Measurements from ENCODE around the gene PEAR1. TPM values are rescaled to one million over a fixed set of nuclear protein-coding genes. Genes with fewer than 3 reads are reported as not detected.
A peak's percentile ranks its signal among the peaks of the same experiment; 100 is the strongest.

Gene PEAR1
- total RNA-seq, 1 donor, result 12.1 TPM

DNA sequence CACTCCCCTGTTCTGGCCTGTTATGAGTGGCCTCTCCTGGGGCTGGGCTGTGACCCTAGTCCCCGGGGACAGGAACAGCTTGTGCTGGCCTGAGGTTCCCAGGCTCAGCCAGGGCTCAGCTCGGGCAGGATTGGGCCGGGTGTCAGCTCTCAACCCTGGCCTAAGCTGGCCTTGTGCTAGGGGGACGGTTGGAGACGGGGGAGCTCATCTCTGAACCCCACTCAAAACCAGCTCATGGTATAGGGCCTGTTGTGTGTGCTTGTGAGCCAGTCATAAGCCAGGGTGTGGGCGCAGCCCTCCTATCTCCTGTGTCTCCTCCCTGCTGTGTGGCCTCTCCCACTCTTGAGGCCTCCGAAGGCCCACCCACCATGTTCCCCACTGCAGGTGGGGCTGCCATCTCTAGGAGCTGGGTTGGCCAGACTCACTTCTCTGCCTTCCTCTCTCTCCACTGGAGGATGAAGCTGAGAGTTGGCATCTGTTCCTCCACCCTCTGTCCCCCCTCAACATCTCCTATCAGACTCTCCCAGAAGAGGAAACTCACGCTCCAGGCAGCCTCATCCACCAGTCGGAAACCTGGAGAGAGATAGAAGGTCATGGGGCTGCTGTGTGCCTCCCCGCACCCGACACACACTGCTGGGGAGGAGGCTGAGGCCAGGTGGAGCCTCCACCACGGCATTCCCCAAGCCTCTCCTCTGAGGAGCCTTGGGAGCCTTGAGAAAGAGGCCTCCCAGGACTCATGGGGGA lies 1.4 kb downstream of the PEAR1 start:
- DNase-seq (ENCODE audit: low read depth), result peak; percentile 51
- TF ChIP-seq, protein P1, sequence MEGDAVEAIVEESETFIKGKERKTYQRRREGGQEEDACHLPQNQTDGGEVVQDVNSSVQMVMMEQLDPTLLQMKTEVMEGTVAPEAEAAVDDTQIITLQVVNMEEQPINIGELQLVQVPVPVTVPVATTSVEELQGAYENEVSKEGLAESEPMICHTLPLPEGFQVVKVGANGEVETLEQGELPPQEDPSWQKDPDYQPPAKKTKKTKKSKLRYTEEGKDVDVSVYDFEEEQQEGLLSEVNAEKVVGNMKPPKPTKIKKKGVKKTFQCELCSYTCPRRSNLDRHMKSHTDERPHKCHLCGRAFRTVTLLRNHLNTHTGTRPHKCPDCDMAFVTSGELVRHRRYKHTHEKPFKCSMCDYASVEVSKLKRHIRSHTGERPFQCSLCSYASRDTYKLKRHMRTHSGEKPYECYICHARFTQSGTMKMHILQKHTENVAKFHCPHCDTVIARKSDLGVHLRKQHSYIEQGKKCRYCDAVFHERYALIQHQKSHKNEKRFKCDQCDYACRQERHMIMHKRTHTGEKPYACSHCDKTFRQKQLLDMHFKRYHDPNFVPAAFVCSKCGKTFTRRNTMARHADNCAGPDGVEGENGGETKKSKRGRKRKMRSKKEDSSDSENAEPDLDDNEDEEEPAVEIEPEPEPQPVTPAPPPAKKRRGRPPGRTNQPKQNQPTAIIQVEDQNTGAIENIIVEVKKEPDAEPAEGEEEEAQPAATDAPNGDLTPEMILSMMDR (IDR thresholded peaks at IDR 0.05; ENCODE audit: insufficient read depth, low read depth, low read length), result no peak
- peak overlapping the region; percentile 65 for H3K4me3 ChIP-seq (ENCODE audit: low read depth, low read length)

- H3K4me3 ChIP-seq (ENCODE audit: low read depth, low read length), result peak overlapping the region; percentile 65
- TF ChIP-seq, protein P1 (IDR thresholded peaks at IDR 0.05; ENCODE audit: insufficient read depth, low read depth, low read length), result no peak
- peak; percentile 69 for DNase-seq (ENCODE audit: low read depth)
Measured at GRCh38 chr1:156895455-156895812, 1.9 kb downstream of the PEAR1 start.

GRCh38 chr1:156895927-156896326 lies 2.4 kb downstream of the PEAR1 start:
- H3K4me3 ChIP-seq (ENCODE audit: low read depth, low read length), result no peak overlapping the region
- TF ChIP-seq, protein P1 (IDR thresholded peaks at IDR 0.05; ENCODE audit: insufficient read depth, low read depth, low read length), result no peak
- DNase-seq (ENCODE audit: low read depth), result no peak

DNA sequence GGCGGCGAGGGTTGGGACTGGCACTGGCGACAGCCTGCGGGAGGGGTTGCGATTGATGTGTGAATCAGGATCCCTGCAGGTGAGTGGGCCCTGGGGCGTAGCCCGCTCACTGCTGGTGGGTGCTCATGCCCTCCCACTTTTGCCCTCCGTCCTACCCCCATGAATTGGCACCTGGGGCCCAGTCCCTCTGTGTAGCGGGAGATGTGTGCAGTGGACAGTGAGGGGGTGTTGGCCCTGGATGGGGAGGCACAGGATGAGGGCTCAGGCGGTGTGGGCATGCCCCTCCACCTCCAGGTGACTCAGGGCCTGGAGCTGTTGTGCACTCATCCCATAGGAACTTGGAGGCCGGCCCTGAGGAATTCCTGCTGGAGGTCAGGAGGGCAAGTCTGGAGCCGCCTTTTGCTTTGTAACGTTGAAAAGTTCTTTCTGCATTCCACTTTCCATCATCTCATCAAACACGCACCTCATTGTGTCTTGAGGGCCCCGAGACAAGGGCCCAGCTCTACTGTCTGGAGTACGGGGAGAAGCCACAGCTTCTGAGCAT lies 3.0 kb downstream of the PEAR1 start:
- H3K4me3 ChIP-seq (ENCODE audit: low read depth, low read length), result no peak overlapping the region
- DNase-seq (ENCODE audit: low read depth), result peak; percentile 84
- TF ChIP-seq, protein P1 (IDR thresholded peaks at IDR 0.05; ENCODE audit: insufficient read depth, low read depth, low read length), result no peak

DNA sequence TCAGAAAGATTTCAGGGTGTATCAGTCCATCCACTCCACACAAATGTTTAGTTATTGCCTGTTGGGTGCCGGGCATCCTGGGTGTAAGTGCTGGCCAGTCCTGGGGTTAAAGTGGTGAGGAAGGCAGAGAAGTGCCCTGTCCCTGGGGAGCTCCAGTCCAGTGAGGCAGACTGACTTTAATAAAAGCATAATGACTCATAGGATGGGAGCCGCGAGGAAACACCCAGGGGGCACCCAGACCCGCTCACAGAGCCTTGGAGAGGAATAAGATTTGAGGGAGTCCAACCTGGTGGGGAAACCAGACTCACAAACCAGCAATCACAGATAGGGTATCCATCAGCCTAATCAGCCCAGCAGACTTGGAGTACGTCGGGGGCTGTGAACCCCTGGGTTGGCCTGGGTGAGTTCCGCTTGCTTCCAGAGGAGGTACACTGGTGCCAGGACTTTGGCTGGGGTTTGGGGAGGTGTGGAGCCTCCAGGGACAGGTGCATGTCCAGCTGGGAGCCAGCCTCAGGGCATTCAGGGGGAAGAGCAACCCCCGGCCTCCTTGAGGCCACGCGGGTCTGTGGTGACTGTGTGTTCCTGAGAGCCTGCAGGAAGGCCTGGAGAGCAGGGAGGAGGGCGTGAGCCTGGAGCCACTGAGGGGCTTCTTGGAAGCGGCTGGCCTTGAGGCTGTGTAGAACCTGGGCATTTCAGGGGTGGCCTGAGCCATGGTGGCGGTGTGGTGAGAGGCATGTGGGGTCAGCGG lies 3.7 kb downstream of the PEAR1 start:
- DNase-seq (ENCODE audit: low read depth), result peak; percentile 72
- TF ChIP-seq, protein P1 (IDR thresholded peaks at IDR 0.05; ENCODE audit: insufficient read depth, low read depth, low read length), result no peak
- no peak overlapping the region for H3K4me3 ChIP-seq (ENCODE audit: low read depth, low read length)

DNA sequence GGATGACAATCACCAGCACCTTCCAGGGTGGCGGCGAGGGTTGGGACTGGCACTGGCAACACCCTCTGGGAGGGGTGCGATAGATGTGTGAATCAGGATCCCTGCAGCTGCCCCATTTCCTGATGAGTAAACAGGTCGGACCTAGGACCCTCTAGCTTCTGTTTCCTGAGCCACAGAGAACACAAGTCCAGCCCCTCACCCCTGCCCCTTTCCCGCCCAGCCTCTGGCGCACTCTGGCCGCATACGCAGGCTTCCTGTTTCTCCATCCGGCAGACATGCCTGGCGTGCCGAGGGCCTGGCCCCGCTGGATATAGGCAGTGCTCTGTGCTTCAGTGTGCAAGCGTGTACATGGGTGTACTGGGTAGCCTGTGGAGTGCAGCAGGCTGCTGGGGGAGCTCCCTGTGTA lies 4.6 kb downstream of the PEAR1 start:
- peak; percentile 74 for DNase-seq (ENCODE audit: low read depth)
- H3K4me3 ChIP-seq (ENCODE audit: low read depth, low read length), result no peak overlapping the region
- TF ChIP-seq, protein P1 (IDR thresholded peaks at IDR 0.05; ENCODE audit: insufficient read depth, low read depth, low read length), result no peak
